GM12891 (cell line): Measurements from ENCODE around the gene HAUS5.

Source experiments
- POLR2A ChIP-seq: IDR thresholded peaks from 2 replicates; pipeline ENCODE4 v1.6.1; 2011; ENCODE audit warnings: low read depth, low read length, control low read depth
- POLR2AphosphoS5 ChIP-seq: IDR thresholded peaks from 2 replicates; pipeline ENCODE4 v1.6.1; 2011; ENCODE audit warnings: low read depth, low read length, control low read depth

DNA sequence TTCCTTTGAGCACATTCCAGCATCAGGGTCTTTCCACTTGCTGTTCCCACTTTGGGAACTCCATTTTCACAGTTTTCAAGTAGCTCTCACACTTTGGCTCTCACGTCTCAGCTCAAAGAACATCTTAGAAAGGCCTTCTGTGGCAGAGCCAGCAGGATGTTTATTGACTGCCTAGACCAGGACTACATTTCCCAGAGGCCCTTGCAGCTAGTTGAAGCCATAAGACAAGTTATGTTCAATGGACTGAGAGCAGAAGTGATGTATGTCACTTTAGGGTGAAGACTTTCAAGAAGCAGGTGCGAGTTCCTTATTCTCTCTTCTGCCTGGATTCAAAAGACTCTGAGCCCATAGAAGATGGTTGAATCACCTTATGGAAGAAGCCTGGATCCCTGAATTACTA, 4.3 kb upstream of the HAUS5 start:
- TF ChIP-seq POLR2A (no peak), POLR2AphosphoS5 (no peak)
